ENCODE results near the gene PID1.

DNA sequence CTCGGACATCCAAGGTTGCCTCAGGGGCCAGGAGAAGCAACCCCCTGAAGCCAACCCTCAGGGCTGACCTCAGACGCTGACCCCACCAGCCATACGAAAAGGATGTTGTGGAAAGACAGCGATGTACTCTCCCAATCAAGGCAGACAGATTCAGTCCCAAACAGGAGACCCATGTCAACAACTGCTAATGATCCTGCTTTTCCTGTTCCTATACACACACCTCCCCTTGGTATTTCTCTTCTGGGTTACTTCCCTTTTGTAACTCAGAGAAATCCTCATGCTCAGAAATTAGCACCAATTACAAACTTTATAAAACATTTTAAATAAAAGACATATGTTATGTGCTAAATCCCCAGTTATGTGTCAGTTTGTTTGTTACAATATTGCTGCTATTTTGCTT lies 120.8 kb downstream of the PID1 start:
- TF ChIP-seq, protein P1, sequence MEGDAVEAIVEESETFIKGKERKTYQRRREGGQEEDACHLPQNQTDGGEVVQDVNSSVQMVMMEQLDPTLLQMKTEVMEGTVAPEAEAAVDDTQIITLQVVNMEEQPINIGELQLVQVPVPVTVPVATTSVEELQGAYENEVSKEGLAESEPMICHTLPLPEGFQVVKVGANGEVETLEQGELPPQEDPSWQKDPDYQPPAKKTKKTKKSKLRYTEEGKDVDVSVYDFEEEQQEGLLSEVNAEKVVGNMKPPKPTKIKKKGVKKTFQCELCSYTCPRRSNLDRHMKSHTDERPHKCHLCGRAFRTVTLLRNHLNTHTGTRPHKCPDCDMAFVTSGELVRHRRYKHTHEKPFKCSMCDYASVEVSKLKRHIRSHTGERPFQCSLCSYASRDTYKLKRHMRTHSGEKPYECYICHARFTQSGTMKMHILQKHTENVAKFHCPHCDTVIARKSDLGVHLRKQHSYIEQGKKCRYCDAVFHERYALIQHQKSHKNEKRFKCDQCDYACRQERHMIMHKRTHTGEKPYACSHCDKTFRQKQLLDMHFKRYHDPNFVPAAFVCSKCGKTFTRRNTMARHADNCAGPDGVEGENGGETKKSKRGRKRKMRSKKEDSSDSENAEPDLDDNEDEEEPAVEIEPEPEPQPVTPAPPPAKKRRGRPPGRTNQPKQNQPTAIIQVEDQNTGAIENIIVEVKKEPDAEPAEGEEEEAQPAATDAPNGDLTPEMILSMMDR (IDR thresholded peaks at IDR 0.05) = no peak
- no peak for TF ChIP-seq POLR2AphosphoS5 (IDR thresholded peaks at IDR 0.05)
